Urothelium cell line (cell line): ENCODE measurements around the gene MSRB2.

ENCODE experiments used
- DNase-seq: peaks from one replicate; pipeline ENCODE4 v3.0.0; 2011; ENCODE audit warnings: low spot score, mixed read lengths
- FAIRE-seq: peaks from 2 replicates; lab custom pipeline; 2011; peaks lifted over from hg19 to GRCh38; lab: Jason Lieb, UNC

MSRB2 gene

GRCh38 chr10:23106331-23107072 lies 11.1 kb downstream of the MSRB2 start:
- FAIRE-seq (no peak), DNase-seq (no peak)

- FAIRE-seq: no peak
- DNase-seq: no peak
Measured at GRCh38 chr10:23110722-23111516, 15.5 kb downstream of the MSRB2 start.

GRCh38 chr10:23111517-23112286 lies 16.3 kb downstream of the MSRB2 start:
- DNase-seq: no peak
- no peak for FAIRE-seq

GRCh38 chr10:23114228-23114850 lies 19.0 kb downstream of the MSRB2 start:
- no peak for FAIRE-seq

GRCh38 chr10:23116486-23117205 lies 21.3 kb downstream of the MSRB2 start:
- FAIRE-seq (no peak), DNase-seq (no peak)

More at GRCh38 chr10:23114228-23114850, 19.0 kb downstream of the MSRB2 start:
- no peak for DNase-seq

- no peak for FAIRE-seq
Measured at GRCh38 chr10:23120001-23120934, 24.9 kb downstream of the MSRB2 start.

GRCh38 chr10:23121135-23121534 lies 25.8 kb downstream of the MSRB2 start:
- no peak for FAIRE-seq
- no peak for DNase-seq

More at GRCh38 chr10:23120001-23120934, 24.9 kb downstream of the MSRB2 start:
- no peak for DNase-seq

GRCh38 chr10:23136462-23136861 lies 41.1 kb downstream of the MSRB2 start:
- FAIRE-seq: no peak
- no peak for DNase-seq

- no peak for FAIRE-seq
Measured at GRCh38 chr10:23139677-23140076, 44.3 kb downstream of the MSRB2 start.

GRCh38 chr10:23141995-23142394 lies 46.6 kb downstream of the MSRB2 start:
- FAIRE-seq (no peak), DNase-seq (no peak)

More at GRCh38 chr10:23139677-23140076, 44.3 kb downstream of the MSRB2 start:
- no peak for DNase-seq

- DNase-seq (no peak), FAIRE-seq (no peak)
Measured at GRCh38 chr10:23146258-23146657, 50.9 kb downstream of the MSRB2 start.

- DNase-seq (no peak), FAIRE-seq (no peak)
Measured at GRCh38 chr10:23147035-23147434, 51.7 kb downstream of the MSRB2 start.

- no peak for DNase-seq
- peak; percentile 79 for FAIRE-seq
Measured at GRCh38 chr10:23148214-23148613, 52.8 kb downstream of the MSRB2 start.

GRCh38 chr10:23150091-23150490 lies 54.7 kb downstream of the MSRB2 start:
- DNase-seq (no peak), FAIRE-seq (no peak)

- no peak for FAIRE-seq
- DNase-seq: no peak
Measured at GRCh38 chr10:23150610-23151009, 55.2 kb downstream of the MSRB2 start.

- DNase-seq (no peak), FAIRE-seq (no peak)
Measured at GRCh38 chr10:23151071-23151470, 55.7 kb downstream of the MSRB2 start.

- DNase-seq (no peak), FAIRE-seq (no peak)
Measured at GRCh38 chr10:23155169-23155568, 59.8 kb downstream of the MSRB2 start.

GRCh38 chr10:23156447-23157150 lies 61.2 kb downstream of the MSRB2 start:
- DNase-seq: no peak
- FAIRE-seq: no peak
